ENCODE data around the gene KCNJ16. TPM values are rescaled to one million over a fixed set of nuclear protein-coding genes. Genes with fewer than 3 reads are reported as not detected.

KCNJ16 gene
- total RNA-seq, 1 donor from 2014 or later: not detected

GRCh38 chr17:70089513-70090148 is 14.6 kb downstream of the KCNJ16 start:
- intact Hi-C loops (cut with DNase I): no loop called here
- no peaks in the 10 kb centered on the region for H3K9me3 ChIP-seq
- TF ChIP-seq POLR2AphosphoS5 (IDR thresholded peaks at IDR 0.05; ENCODE audit: insufficient read depth in 1 of 2, low read depth in 1 of 2): no peak
- TF ChIP-seq POLR2A (IDR thresholded peaks at IDR 0.05): no peak
- no peak for TF ChIP-seq CTCF (IDR thresholded peaks at IDR 0.05)
- no peak for DNase-seq (ENCODE audit: extremely low spot score in 2 of 2)
- no peak overlapping the region for H3K27ac ChIP-seq
- H3K4me1 ChIP-seq: peaks cover 13% of the 10 kb centered on the region
- H3K27me3 ChIP-seq: no peaks in the 10 kb centered on the region
- no peak overlapping the region for H3K4me3 ChIP-seq
- H3K36me3 ChIP-seq: no peaks in the 10 kb centered on the region

DNA sequence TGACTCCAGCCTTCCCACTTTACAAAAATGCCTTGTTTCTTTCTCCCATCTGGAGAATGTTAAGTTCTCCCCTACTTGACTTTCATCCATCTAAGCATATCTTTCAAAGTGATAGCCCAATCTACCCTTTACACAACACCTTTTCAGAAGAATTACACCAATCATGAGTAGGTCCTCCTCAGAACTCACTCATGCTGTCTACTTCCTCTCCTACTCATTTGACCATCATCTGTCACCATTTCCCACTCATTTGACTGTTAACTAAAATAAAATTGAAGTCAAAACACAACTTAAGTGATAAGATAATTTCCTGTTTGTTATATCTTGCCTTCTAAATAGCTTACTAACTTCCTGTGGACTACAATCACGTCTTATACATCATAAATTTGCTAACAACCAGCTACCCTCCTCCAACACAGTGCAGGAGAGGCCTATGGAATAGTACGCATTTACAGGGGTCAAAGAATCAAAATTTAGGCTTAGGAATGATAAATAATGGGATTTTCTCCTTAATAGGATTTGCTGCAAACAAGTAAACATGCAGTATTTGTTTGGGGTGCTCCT is 16.1 kb downstream of the KCNJ16 start:
- intact Hi-C loops (cut with DNase I): no loop called here
- H3K27ac ChIP-seq: no peak overlapping the region

DNA sequence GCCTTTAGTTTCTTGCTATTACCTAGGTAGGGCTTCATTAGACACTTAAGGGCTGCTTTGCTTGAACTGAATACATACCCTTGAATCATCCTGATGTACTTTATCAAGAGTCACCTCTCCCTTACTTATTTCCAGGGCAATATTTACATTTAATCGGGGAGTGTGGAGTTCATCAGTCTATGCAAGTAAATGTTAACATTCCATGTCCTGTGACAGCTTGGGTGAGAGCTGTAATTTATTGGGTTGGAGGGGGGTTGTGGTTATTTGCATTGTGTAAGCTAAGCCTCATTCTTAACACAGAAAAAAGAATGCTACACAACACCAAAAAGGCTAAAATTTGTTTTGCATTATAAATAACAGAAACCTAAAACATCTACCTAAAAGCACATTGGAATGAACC is 16.7 kb downstream of the KCNJ16 start:
- DNase-seq (ENCODE audit: extremely low spot score in 2 of 2): no peak
- no peaks in the 10 kb centered on the region for H3K36me3 ChIP-seq
- no peak for TF ChIP-seq POLR2AphosphoS5 (IDR thresholded peaks at IDR 0.05; ENCODE audit: insufficient read depth in 1 of 2, low read depth in 1 of 2)
- no peak for TF ChIP-seq POLR2A (IDR thresholded peaks at IDR 0.05)
- H3K4me3 ChIP-seq: no peak overlapping the region
- no peaks in the 10 kb centered on the region for H3K9me3 ChIP-seq
- no peak overlapping the region for H3K27ac ChIP-seq
- intact Hi-C loops (cut with DNase I): no loop called here
- H3K4me1 ChIP-seq: peaks cover 13% of the 10 kb centered on the region
- H3K27me3 ChIP-seq: no peaks in the 10 kb centered on the region

More for the DNA sequence above, 16.1 kb downstream of the KCNJ16 start:
- Histone ChIP-seq H3K4me1 (peaks cover 13% of the 10 kb centered on the region), H3K27me3 (no peaks in the 10 kb centered on the region), H3K9me3 (no peaks in the 10 kb centered on the region), H3K36me3 (no peaks in the 10 kb centered on the region), H3K4me3 (no peak overlapping the region)
- no peak for DNase-seq (ENCODE audit: extremely low spot score in 2 of 2)
- TF ChIP-seq POLR2A (IDR thresholded peaks at IDR 0.05) (no peak), CTCF (IDR thresholded peaks at IDR 0.05) (no peak), POLR2AphosphoS5 (IDR thresholded peaks at IDR 0.05; ENCODE audit: insufficient read depth in 1 of 2, low read depth in 1 of 2) (no peak)

DNA sequence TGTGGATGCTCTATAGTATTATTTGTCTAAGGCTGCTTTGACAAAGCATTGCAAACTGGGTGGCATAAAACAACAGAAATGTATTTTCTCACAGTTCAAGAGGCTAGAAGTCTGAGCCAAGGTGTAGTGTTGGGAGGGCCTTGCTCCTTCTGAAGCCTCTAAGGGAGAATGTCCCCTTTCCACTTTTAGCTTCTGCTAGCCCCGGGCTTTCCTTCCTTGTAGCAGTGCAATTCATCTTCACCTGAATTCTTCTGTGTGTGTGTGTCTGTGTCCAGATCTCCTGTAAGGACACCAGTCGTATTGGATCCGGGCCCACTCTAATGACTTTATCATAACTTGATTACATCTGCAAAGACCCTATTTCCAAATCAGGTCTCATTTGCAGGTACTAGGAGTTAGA is 18.1 kb downstream of the KCNJ16 start:
- H3K9me3 ChIP-seq: no peaks in the 10 kb centered on the region
- no peak for DNase-seq (ENCODE audit: extremely low spot score in 2 of 2)
- TF ChIP-seq POLR2A (IDR thresholded peaks at IDR 0.05) (no peak), POLR2AphosphoS5 (IDR thresholded peaks at IDR 0.05; ENCODE audit: insufficient read depth in 1 of 2, low read depth in 1 of 2) (no peak), CTCF (IDR thresholded peaks at IDR 0.05) (no peak)
- H3K4me3 ChIP-seq: no peak overlapping the region
- no peaks in the 10 kb centered on the region for H3K27me3 ChIP-seq
- no peak overlapping the region for H3K27ac ChIP-seq
- peaks cover 13% of the 10 kb centered on the region for H3K4me1 ChIP-seq
- no peaks in the 10 kb centered on the region for H3K36me3 ChIP-seq
- intact Hi-C loops (cut with DNase I): no loop called here

DNA sequence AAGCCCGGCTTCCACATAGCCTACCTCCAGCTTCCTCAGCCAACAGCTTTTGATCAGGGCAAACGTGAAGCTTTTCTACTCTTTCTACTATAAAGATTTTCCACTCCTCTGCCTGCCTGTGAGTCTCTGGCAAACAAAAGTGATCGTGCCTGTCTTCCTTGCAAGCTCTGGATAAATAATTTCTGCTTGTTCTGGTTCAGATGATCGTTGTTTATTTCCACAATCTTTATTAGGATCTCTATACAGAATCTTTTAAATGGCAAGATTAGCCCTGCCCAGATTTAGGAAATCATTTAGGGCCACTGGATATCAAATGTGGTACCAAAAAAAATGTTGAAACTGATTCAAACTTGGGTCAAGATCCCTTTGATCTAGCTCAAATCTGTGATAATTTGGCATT is 20.4 kb downstream of the KCNJ16 start:
- no peak for DNase-seq (ENCODE audit: extremely low spot score in 2 of 2)
- no peaks in the 10 kb centered on the region for H3K9me3 ChIP-seq
- no peaks in the 10 kb centered on the region for H3K27me3 ChIP-seq
- intact Hi-C loops (cut with DNase I): no loop called here
- TF ChIP-seq POLR2A (IDR thresholded peaks at IDR 0.05): no peak
- TF ChIP-seq POLR2AphosphoS5 (IDR thresholded peaks at IDR 0.05; ENCODE audit: insufficient read depth in 1 of 2, low read depth in 1 of 2): no peak
- TF ChIP-seq CTCF (IDR thresholded peaks at IDR 0.05): no peak
- H3K36me3 ChIP-seq: no peaks in the 10 kb centered on the region
- no peak overlapping the region for H3K27ac ChIP-seq
- no peaks in the 10 kb centered on the region for H3K4me1 ChIP-seq
- no peak overlapping the region for H3K4me3 ChIP-seq

Measured in vagina (tissue), 2 donors.